Panc1 (cell line): ENCODE measurements around the gene ORM1. TPM values are rescaled to one million over a fixed set of nuclear protein-coding genes. Genes with fewer than 3 reads are reported as not detected.

Experiments
- ATAC-seq: fragments of 200-7000 bp; cut with Tn5 transposase; 2 replicates; pipeline ENCODE4 v1.9.1; 2020; ENCODE audit warnings: mild to moderate bottlenecking, moderate library complexity
- BruUV-seq: library from RNA; stranded (reverse); fragments of 400-500 nt; replicated peaks from 2 replicates; lab custom pipeline; 2021; lab: Mats Ljungman, UMichigan
- CTCF ChIA-PET: fragments of 300-600 bp; sonication (Branson Sonifier 250); formaldehyde crosslinking; loops from one replicate; lab custom pipeline; 2022; ENCODE audit warnings: antibody characterized with exemption; lab: Charles Lee
- POLR2A ChIA-PET: fragments of 300-600 bp; sonication (Branson Sonifier 250); formaldehyde crosslinking; loops from one replicate; lab custom pipeline; 2022; ENCODE audit warnings: antibody characterized with exemption; lab: Charles Lee
- DNase-seq: peaks from one replicate; pipeline ENCODE4 v3.0.0-alpha.2; 2010; ENCODE audit warnings: low read depth, low spot score
- H3K27ac ChIP-seq: 2 replicates; pipeline ENCODE4 v1.5.1; 2011; ENCODE audit warnings: mild to moderate bottlenecking, low read length, inconsistent platforms
- H3K27me3 ChIP-seq: fragments of 200-500 bp; sonication (Bioruptor generic); 2 replicates; pipeline ENCODE4 v1.6.0; 2014; ENCODE audit warnings: low read length, inconsistent platforms; ENCODE audit not compliant: control insufficient read depth, insufficient read depth
- H3K36me3 ChIP-seq: fragments of 200-500 bp; sonication (Bioruptor generic); 2 replicates; pipeline ENCODE4 v1.5.1; 2014; ENCODE audit warnings: inconsistent platforms, mild to moderate bottlenecking, low read length, moderate library complexity; ENCODE audit not compliant: control insufficient read depth, insufficient read depth
- H3K4me1 ChIP-seq: 2 replicates; pipeline ENCODE4 v1.5.1; 2011; ENCODE audit warnings: inconsistent platforms, mild to moderate bottlenecking, low read length, moderate library complexity; ENCODE audit not compliant: control insufficient read depth, insufficient read depth
- H3K4me3 ChIP-seq, 2 experiments: 2 replicates each; pipeline ENCODE4 v1.5.1; 2011 to 2012; ENCODE audit warnings: low read depth in 2 of 2, low read length in 2 of 2, mild to moderate bottlenecking in 2 of 2, inconsistent platforms in 1 of 2, moderate library complexity in 1 of 2
- H3K9me3 ChIP-seq: fragments of 200-500 bp; sonication (Bioruptor generic); 2 replicates; pipeline ENCODE4 v1.5.1; 2014; ENCODE audit warnings: low read depth, mild to moderate bottlenecking, inconsistent platforms, low read length, moderate library complexity; ENCODE audit not compliant: control insufficient read depth, insufficient read depth
- CTCF ChIP-seq: fragments of 450-650 bp; IDR thresholded peaks from 2 replicates; pipeline ENCODE4 v1.5.1; 2017; ENCODE audit warnings: mild to moderate bottlenecking
- POLR2AphosphoS5 ChIP-seq: IDR thresholded peaks from 2 replicates; pipeline ENCODE4 v1.6.1; 2012; ENCODE audit warnings: mild to moderate bottlenecking, low read depth, low read length, moderate library complexity
- REST ChIP-seq, 2 experiments: IDR thresholded peaks; 2 replicates each; pipeline ENCODE4 v1.6.1; 2011 to 2012; ENCODE audit warnings: low read depth in 2 of 2, control low read depth in 1 of 2, low read length in 1 of 2, mild to moderate bottlenecking in 1 of 2, moderate library complexity in 1 of 2; ENCODE audit not compliant: insufficient read depth in 1 of 2
- SIN3A ChIP-seq: IDR thresholded peaks from 2 replicates; pipeline ENCODE4 v1.6.1; 2012; ENCODE audit warnings: low read depth, mild to moderate bottlenecking, low read length, moderate library complexity, borderline replicate concordance; ENCODE audit not compliant: insufficient read depth
- TCF7L2 ChIP-seq: IDR thresholded peaks from 2 replicates; pipeline ENCODE4 v1.6.1; 2011; ENCODE audit warnings: mild to moderate bottlenecking, low read depth, low read length, inconsistent platforms
- in situ Hi-C: cut with HindIII; loops from 2 replicates; pipeline ENCODE4 v1.10.0; 2016; ENCODE audit warnings: low sequenced_read_pairs, low pct_unique_long_range_greater_than_20kb
- intact Hi-C: fragments of 100-400 bp; cut with micrococcal nuclease; formaldehyde crosslinking; loops from one replicate; pipeline ENCODE4 v1.10.0; 2022; ENCODE audit not compliant: unreplicated experiment
- total RNA-seq: library from RNA; stranded (reverse); gene quantifications from one replicate; pipeline ENCODE4 v1.2.1, GENCODE V29; 2021; ENCODE audit not compliant: unreplicated experiment

The ORM1 gene
- total RNA-seq, 1 experiment from 2014 or later = 3.5 TPM

GRCh38 chr9:114347675-114348074 is 24.8 kb downstream of the ORM1 start:
- ChIA-PET CTCF (no interaction called here), POLR2A (no interaction called here)
- no peak for TF ChIP-seq REST (IDR thresholded peaks at IDR 0.05; ENCODE audit: insufficient read depth in 1 of 2, low read depth in 2 of 2, low read length in 1 of 2)
- TF ChIP-seq TCF7L2 = no peak
- TF ChIP-seq POLR2AphosphoS5 = no peak
- no peak for TF ChIP-seq SIN3A
- TF ChIP-seq CTCF = no peak
- in situ Hi-C loops (no loop called here), intact Hi-C loops (no loop called here)
- H3K27me3 ChIP-seq = no peaks in the 10 kb centered on the region
- BruUV-seq = no TSS peak
- H3K4me1 ChIP-seq = no peaks in the 10 kb centered on the region
- DNase-seq (no peak), ATAC-seq (no peak)
- no peak overlapping the region for H3K4me3 ChIP-seq
- H3K27ac ChIP-seq = no peak overlapping the region
- no peaks in the 10 kb centered on the region for H3K36me3 ChIP-seq
- no peaks in the 10 kb centered on the region for H3K9me3 ChIP-seq

- Histone ChIP-seq H3K27ac (no peak overlapping the region), H3K4me3 (no peak overlapping the region), H3K36me3 (no peaks in the 10 kb centered on the region), H3K9me3 (no peaks in the 10 kb centered on the region), H3K4me1 (no peaks in the 10 kb centered on the region), H3K27me3 (no peaks in the 10 kb centered on the region)
- BruUV-seq = no TSS peak
- TF ChIP-seq POLR2AphosphoS5 (no peak), CTCF (no peak), REST (IDR thresholded peaks at IDR 0.05; ENCODE audit: insufficient read depth in 1 of 2, low read depth in 2 of 2, low read length in 1 of 2) (no peak), SIN3A (no peak), TCF7L2 (no peak)
- in situ Hi-C loops = no loop called here
- ATAC-seq = no peak
- intact Hi-C loops = no loop called here
- ChIA-PET POLR2A (no interaction called here), CTCF (no interaction called here)
- no peak for DNase-seq
These were observed 25.5 kb downstream of the ORM1 start for GRCh38 chr9:114348261-114348905.
